ENCODE data around the gene CSTB. TPM values are rescaled to one million over a fixed set of nuclear protein-coding genes. Genes with fewer than 3 reads are reported as not detected.

The CSTB gene
- total and polyA plus RNA-seq, 4 donors = 3.8 to 62.4 (median 33.7) TPM

GRCh38 chr21:43767984-43768867 lies 7.9 kb downstream of the CSTB start:
- Histone ChIP-seq H3K4me1 (ENCODE audit: control insufficient read depth in 4 of 4, insufficient read depth in 4 of 4, low read length in 3 of 4) (peaks cover 0 to 3% (median 0%) of the 10 kb centered on the region in 4 donors), H3K27ac (ENCODE audit: low read depth in 1 of 2, low read length in 2 of 2) (no peak overlapping the region), H3K9me3 (ENCODE audit: control insufficient read depth in 4 of 4, low read length in 3 of 4) (no peaks in the 10 kb centered on the region), H3K27me3 (ENCODE audit: control insufficient read depth in 4 of 4, insufficient read depth in 4 of 4, low read length in 3 of 4) (no peaks in the 10 kb centered on the region), H3K4me3 (ENCODE audit: low read depth in 1 of 3, low read length in 3 of 3) (no peak overlapping the region), H3K9ac (ENCODE audit: low read depth in 1 of 2, low read length in 2 of 2) (no peak overlapping the region), H3K36me3 (ENCODE audit: control insufficient read depth in 4 of 4, insufficient read depth in 3 of 4, low read depth in 1 of 4, low read length in 3 of 4) (peaks cover 0 to 4% (median 2%) of the 10 kb centered on the region in 4 donors)
- TF ChIP-seq JUND (IDR thresholded peaks at IDR 0.05) = no peak
- no peak for TF ChIP-seq RXRA (IDR thresholded peaks at IDR 0.05)
- no peak for TF ChIP-seq YY1 (IDR thresholded peaks at IDR 0.05)
- no peak for TF ChIP-seq GABPA (IDR thresholded peaks at IDR 0.05 in 1 of 2, conservative IDR thresholded peaks at IDR 0.05 in 1 of 2)
- TF ChIP-seq SP1 (IDR thresholded peaks at IDR 0.05) = no peak
- TF ChIP-seq CTCF (IDR thresholded peaks at IDR 0.05; ENCODE audit: low read depth, low read length, missing input control) = no peak
- no peak for TF ChIP-seq HNF4G (IDR thresholded peaks at IDR 0.05)
- no peak for TF ChIP-seq EGR1 (IDR thresholded peaks at IDR 0.05; ENCODE audit: low read depth in 2 of 2)
- TF ChIP-seq FOXA1 (IDR thresholded peaks at IDR 0.05) = no peak
- TF ChIP-seq REST (IDR thresholded peaks at IDR 0.05) = no peak
- TF ChIP-seq FOXA2 (IDR thresholded peaks at IDR 0.05) = no peak
- DNase-seq (ENCODE audit: low spot score) = no peak
- WGBS = 77% methylated on average over 34 of the region's 34 CpGs

GRCh38 chr21:43767498-43767983 lies 8.6 kb downstream of the CSTB start:
- Histone ChIP-seq H3K27ac (ENCODE audit: low read depth in 1 of 2, low read length in 2 of 2) (no peak overlapping the region), H3K9ac (ENCODE audit: low read depth in 1 of 2, low read length in 2 of 2) (no peak overlapping the region)
- 86% methylated on average over 15 of the region's 15 CpGs for WGBS

More at GRCh38 chr21:43767498-43767983, 8.6 kb downstream of the CSTB start:
- Histone ChIP-seq H3K4me1 (ENCODE audit: control insufficient read depth in 4 of 4, insufficient read depth in 4 of 4, low read length in 3 of 4) (peaks cover 0 to 3% (median 0%) of the 10 kb centered on the region in 4 donors), H3K9me3 (ENCODE audit: control insufficient read depth in 4 of 4, low read length in 3 of 4) (no peaks in the 10 kb centered on the region), H3K36me3 (ENCODE audit: control insufficient read depth in 4 of 4, insufficient read depth in 3 of 4, low read depth in 1 of 4, low read length in 3 of 4) (peaks cover 0 to 4% (median 0%) of the 10 kb centered on the region in 4 donors), H3K27me3 (ENCODE audit: control insufficient read depth in 4 of 4, insufficient read depth in 4 of 4, low read length in 3 of 4) (no peaks in the 10 kb centered on the region), H3K4me3 (ENCODE audit: low read depth in 1 of 3, low read length in 3 of 3) (no peak overlapping the region)
- no peak for DNase-seq (ENCODE audit: low spot score)
- TF ChIP-seq ATF3 (IDR thresholded peaks at IDR 0.05) = no peak
- no peak for TF ChIP-seq REST (IDR thresholded peaks at IDR 0.05)
- TF ChIP-seq NR2F2 (IDR thresholded peaks at IDR 0.05) = no peak
